HG03060 (cell line): Measurements from ENCODE around the gene KIF18B.

Source experiments
- ATAC-seq: cut with Tn5 transposase; IDR thresholded peaks from one replicate; pipeline ENCODE4 v1.9.1; 2021; ENCODE audit warnings: low read depth, moderate number of reproducible peaks; ENCODE audit not compliant: unreplicated experiment

KIF18B gene

DNA sequence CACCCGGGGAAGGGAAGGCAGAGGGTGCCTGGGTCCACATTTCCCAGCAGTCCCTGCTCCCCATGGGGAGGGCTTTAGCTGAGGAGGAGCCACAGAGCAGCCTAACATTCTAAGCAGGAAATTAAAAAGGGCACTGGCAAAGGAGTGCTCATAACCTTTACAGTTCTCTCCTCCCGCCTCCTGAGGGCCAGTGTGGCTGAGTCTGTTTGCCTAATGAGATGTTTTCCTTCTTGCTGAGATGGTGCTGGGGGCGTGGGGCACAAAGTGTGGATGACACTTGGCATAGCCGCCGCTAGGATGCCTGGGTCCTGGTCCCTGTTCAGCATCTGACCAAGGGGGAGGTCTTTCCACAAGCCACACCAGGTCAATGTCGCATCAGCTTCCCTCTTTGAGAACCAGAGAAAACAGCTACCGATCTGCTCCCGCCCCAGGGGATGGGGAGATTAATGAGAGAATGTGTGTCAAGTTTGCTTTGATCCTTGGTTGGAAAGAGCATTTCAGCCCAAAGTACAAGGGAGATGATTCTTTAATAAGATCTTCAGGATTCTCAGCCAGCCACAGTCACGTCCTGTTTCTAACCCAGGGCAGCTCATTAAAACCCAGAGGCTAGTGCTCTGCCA lies 5.8 kb downstream of the KIF18B start:
- ATAC-seq, result no peak

DNA sequence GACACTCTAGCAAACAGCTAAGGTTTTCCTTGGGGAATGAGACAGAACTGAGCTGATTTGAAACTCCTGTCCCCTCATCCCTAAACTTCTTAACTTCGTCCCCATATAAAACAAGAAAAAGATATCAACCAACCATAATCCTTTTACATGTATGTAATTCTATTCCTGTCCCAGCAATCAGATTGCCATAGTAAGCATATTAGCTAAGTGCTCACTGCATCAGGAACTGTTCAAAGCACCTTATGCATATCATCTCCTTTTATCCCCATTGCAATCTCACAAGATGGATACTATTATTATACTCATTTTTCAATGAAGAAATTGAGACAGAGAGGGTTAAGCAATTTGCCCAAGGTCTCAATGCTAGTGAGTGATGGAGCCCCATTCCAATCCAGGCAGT lies 6.8 kb downstream of the KIF18B start:
- no peak for ATAC-seq

DNA sequence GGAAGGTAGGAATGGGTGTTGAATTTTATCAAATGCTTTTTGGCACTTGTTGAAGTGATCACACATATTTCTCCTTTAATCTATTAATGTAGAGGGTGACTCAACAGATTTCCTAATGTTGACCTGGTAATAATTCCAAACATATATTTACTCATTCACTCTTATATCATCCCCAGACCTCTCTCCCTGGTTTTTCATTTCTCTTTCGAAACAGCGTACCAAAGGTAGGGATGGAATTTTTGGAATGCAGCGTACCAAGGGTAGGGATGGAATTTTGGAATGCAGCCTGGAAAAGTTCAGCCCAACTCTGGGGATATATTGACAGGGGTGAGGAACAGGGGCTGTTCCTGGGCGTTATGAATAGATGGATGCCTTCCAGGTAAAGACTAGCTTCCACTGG lies 7.3 kb downstream of the KIF18B start:
- no peak for ATAC-seq

DNA sequence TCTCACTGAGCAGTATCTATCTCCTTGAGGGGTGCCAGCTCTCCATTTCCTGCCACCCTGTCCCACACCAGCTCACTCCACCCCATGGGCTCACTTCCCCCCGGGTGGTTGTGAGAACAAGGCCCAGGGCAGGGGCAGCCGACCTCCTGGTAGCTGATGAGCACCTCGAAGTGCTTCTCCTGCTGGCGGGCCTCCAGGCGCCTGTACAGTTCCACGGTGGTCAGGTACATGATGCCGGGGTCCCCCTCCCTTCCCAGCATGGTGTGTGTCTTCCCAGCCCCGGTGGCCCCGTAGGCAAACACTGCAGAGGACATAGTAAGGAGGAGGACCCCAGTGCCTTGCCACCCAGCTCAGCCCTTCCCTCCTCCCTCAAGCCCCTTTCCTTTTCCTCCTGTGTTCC lies 12.5 kb downstream of the KIF18B start:
- ATAC-seq, result no peak

DNA sequence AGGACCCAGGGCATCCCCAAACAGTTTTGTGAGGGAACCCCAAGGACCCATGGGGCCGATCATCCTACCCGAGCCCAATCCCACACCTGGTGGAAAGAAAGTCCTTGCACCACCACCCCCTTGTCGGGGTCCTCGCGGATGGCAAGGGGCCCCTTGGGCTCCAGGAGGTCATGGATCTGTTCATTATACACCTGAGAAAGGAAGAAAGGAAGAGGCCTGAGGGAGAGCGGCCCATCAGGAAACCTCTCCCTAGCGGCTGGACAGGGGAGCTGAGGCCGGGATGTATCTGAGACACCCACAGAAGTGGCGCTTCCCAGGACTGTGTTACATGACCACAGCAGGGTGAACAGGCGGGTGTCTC lies 12.8 kb downstream of the KIF18B start:
- ATAC-seq, result no peak

- no peak for ATAC-seq
Measured at GRCh38 chr17:44933824-44934744, 13.5 kb downstream of the KIF18B start.

GRCh38 chr17:44932787-44933097 lies 14.8 kb downstream of the KIF18B start:
- ATAC-seq, result no peak

- ATAC-seq, result no peak
Measured at GRCh38 chr17:44932096-44932786, 15.3 kb downstream of the KIF18B start.

DNA sequence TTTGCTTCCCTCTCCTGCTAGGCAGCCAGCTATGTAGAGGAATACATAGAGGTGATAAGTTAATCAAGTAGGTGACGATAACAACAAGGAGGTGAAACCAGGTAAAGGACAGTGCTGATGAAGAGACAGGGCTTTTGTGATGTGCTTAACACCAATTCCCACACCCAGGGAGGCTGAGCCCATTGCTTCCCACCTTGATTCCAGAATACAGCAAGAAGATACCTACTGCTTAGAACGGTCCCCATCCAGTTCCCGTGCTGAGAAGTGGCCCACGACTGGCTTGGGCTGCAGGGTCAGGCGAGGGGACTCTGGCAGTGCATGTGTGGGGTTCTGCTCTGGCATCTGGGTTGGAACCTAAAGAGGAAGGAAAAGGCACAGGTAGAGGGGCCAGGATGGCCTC lies 16.2 kb downstream of the KIF18B start:
- ATAC-seq, result no peak

- no peak for ATAC-seq
Measured at GRCh38 chr17:44930667-44931066, 16.9 kb downstream of the KIF18B start.

DNA sequence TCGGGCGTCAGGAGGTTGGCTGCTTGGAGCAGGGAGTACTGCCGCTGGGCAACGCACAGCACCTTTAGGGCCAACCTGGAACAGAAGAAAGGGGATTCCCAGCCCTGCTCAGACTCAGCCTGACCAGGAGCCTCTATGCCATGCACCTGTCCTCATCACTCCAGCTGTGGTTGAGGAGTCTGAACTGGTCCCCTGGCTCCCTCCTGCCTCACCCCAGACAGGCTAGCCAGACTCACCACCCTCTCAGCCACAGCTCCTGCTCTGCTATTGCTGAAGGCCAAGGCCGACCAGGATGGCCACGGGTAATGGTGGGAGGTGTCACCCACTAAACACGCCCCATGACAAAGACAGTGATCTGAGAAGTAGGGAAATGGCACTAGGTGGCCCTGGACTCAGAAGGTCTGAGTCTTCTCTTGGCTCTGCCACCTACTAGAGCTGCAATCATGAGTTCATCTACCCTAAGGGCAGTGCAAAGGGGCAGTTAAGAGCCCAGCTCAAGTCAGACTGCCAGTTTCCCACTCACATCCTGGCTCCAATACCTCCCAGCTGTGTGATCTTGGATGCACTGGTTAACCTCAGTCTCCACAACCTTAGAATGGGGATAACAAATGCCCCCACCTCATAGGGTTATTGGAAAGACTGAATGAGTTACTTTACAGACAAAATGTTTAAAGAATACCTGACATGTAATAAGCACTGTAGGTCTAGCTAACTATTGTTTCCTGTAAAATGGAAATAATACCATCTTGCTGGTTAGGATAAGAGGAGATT lies 18.4 kb downstream of the KIF18B start:
- ATAC-seq, result no peak

DNA sequence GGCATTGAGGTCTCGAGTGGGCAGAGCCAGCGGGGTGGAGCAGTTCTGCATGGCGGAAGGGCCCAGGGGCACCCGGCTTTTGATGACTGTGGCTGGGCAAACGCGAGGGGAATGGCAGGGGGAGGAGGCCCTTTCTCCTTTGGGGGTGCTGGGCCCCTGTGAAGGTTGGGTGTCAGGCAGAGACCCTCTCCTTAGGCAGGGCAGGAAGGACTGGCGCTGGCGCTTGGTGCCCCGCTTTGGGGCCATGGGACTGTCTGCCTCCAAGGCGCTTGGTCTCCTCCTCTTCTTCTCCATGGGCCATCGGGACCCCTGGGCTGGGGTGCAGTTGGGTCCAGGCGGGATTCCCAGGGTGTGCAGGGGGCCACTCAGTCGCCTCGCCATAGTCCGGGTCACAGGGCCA lies 19.4 kb downstream of the KIF18B start:
- no peak for ATAC-seq

- ATAC-seq, result no peak
Measured at GRCh38 chr17:44927696-44928095, 19.9 kb downstream of the KIF18B start.

GRCh38 chr17:44926821-44927525 lies 20.6 kb downstream of the KIF18B start:
- no peak for ATAC-seq

- ATAC-seq, result no peak
Measured at GRCh38 chr17:44925731-44926697, 21.6 kb downstream of the KIF18B start.

GRCh38 chr17:44924107-44924544 lies 23.4 kb downstream of the KIF18B start:
- ATAC-seq, result no peak

- ATAC-seq, result no peak
Measured at GRCh38 chr17:44922746-44923470, 24.7 kb downstream of the KIF18B start.

- ATAC-seq, result no peak
Measured at GRCh38 chr17:44922136-44922535, 25.4 kb downstream of the KIF18B start.
